GM21515 (cell line): ENCODE data around the gene KIF21B.
A peak's percentile ranks its signal among the peaks of the same experiment; 100 is the strongest.

Experiments used
- ATAC-seq: cut with Tn5 transposase; IDR thresholded peaks from one replicate; pipeline ENCODE4 v1.9.1; 2021; ENCODE audit not compliant: unreplicated experiment

KIF21B gene

GRCh38 chr1:201044119-201044518, 20.6 kb upstream of the KIF21B start:
- ATAC-seq = no peak

GRCh38 chr1:201042779-201043461, 19.4 kb upstream of the KIF21B start:
- ATAC-seq = peak; percentile 72

- ATAC-seq = no peak
These were observed 17.5 kb upstream of the KIF21B start for GRCh38 chr1:201041011-201041410.

- no peak for ATAC-seq
These were observed 16.4 kb upstream of the KIF21B start for GRCh38 chr1:201039876-201040275.

DNA sequence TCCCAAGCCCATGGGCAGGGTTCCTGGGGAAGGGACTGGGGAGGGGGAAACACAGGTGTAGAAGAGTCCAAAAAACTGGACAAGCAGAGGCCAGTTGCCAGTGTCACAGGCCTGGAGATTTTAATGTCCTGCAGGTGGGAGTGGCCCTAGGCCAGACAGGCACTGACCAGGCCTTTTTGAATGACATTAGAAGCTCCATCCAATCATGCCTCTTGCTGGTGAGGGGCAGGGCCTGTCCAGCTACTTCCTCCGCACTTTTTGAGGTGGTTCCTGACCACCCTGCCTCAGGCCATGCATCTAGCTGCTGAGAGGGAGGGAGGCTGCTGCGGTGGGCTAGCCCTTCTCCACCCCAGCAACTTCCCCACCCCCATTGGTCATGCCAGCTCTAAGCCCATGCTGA, 15.9 kb upstream of the KIF21B start:
- no peak for ATAC-seq

DNA sequence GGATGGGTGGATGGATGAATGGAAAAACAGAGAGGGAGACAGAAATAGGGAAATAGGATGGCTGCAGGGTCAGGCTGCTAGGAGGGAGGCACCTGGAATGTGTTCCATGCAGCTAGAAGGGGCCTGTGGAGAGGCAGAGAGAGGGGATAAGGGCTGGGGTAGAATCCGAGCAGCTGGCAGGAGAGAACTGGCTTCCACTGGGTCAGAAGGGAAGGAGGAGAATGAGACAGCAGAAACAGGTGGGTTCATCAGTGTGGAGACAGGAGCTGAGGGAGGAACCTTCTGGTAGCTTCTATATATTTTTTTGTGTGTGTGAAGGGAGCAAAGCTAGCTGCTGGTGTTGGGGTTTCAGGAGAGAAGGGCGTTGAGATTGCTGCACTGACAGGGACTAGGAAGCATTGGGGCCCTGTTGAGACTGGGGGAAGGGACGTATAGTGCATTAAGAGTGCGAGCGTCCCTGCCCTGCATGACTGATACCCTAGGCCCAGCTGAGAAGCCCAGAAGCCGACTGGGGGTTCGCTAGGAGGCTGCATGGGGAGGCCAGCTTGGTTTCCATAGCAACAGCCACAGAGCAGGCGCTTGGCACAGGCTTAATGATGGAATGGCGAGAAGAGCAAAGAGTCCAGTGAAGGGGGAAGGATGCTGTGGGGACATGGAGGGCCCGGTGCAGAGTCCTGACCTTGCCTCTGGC, 14.8 kb upstream of the KIF21B start:
- no peak for ATAC-seq

GRCh38 chr1:201036188-201036842, 12.8 kb upstream of the KIF21B start:
- no peak for ATAC-seq

GRCh38 chr1:201034671-201035070, 11.2 kb upstream of the KIF21B start:
- no peak for ATAC-seq

- ATAC-seq = no peak
These were observed 8.9 kb upstream of the KIF21B start for GRCh38 chr1:201032408-201032807.

DNA sequence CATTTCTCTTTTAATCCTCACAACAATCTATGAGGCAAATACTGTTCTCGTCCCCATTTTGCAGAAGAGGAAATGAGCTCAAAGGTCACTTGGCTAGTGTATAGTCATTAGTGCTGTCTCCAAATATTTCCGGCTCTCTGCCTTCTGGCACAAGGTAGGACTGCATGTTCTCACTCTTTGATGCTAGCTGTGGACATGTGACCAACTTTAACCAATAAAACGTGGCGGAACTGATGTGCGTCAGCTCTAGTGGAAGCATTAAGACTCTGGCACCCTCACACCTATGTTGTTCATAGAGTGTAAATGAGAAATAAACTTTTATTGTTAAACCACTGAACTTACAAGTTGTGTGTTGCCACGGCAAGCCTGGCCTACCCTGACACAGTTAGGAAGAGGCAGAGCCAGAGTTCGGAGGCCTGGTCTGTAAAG, 5.0 kb upstream of the KIF21B start:
- ATAC-seq = no peak

GRCh38 chr1:201026836-201027235, 3.3 kb upstream of the KIF21B start:
- ATAC-seq = no peak

- ATAC-seq = no peak
These were observed 2.7 kb upstream of the KIF21B start for GRCh38 chr1:201026234-201026633.

DNA sequence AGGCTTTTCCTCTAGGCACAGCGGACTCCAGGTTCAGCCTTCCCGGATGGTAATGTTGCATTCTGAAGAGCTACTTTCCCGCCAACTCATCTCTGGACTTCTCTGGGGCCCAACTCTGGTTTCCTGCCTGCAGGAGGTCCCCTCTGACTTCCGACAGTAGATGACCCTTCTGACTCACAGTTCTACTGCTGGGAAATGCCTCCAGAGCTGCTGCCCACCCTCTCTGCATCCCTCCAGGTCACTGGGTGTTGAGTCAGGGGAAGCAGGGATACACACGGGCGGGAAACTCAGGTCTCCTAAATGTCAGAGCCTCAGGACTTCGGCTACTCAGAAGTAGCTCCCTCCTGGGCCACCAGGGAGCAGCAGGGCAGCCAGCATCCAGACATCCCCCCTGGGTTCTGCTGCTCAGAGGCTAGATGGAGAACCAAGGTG, 2.1 kb upstream of the KIF21B start:
- no peak for ATAC-seq

DNA sequence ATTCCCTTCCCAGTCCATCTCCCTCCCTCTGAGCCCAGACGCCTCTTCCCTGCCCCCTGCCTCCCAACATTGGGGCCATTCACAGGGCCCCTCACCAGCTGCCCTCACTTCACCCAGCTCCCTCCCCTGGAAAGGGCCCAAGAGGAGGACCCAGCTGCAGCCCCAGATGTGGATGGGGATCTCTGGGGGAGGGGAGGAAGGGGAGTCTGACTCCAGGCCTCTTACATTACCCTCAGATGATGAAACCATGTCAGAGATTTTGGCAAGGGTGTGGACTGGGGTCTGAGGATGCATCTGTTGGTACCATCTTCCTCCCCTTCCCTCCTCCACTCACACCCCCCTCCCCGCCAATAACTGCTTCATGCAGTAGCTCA, 1.1 kb upstream of the KIF21B start:
- ATAC-seq = no peak

GRCh38 chr1:201023920-201024624, 558 bp upstream of the KIF21B start:
- no peak for ATAC-seq

DNA sequence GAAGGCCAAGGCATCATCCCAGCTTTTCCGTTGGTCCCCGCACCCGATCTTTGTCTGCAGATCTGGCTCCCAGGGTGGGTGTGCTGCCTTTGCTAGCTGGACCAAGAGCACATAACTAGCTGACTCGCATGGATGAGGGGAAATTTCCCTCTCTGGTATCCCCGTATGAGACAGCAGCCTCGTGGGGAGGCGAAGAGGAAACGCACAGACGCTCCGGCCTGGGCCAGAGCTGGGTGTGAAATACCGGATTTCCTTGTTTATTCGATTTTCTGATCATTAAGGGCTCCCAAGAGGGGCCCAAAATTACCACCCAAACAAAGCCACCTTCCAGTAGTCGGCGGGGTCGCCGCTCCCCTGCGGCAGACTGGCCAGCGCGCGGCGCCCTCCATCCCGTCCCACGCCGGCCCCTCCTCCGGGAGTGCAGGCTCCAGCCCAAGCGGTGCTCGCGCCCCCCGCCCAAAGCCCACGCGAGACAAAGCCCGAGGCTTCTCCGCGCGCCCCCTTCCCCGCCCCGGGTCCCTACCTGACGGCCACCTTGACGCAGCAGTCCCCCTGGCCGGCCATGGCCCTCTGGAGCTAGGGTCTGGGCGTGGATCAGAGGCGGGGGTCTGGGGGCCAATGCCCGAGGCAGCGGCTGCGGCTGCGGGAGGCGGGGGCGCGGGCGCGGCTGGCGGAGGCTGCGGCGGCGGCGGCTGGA, 546 bp downstream of the KIF21B start:
- ATAC-seq = no peak

DNA sequence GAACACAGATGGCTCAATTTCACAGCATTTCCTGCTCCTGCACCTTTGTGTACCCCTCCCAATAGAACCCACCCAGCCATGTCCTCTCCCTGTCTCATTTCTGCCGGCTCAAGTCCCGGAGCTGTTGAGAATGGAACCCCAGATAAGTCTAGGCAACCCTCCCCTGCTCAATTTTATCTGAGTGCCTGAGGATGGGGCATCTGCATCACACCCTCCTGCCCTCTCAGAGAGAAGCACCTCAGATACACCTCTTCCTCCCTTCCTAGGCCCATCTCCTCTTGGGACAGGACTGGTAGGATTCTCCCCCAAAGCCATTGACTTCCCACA, 1.1 kb downstream of the KIF21B start:
- ATAC-seq = no peak

- ATAC-seq = no peak
These were observed 1.7 kb downstream of the KIF21B start for GRCh38 chr1:201021630-201022492.

DNA sequence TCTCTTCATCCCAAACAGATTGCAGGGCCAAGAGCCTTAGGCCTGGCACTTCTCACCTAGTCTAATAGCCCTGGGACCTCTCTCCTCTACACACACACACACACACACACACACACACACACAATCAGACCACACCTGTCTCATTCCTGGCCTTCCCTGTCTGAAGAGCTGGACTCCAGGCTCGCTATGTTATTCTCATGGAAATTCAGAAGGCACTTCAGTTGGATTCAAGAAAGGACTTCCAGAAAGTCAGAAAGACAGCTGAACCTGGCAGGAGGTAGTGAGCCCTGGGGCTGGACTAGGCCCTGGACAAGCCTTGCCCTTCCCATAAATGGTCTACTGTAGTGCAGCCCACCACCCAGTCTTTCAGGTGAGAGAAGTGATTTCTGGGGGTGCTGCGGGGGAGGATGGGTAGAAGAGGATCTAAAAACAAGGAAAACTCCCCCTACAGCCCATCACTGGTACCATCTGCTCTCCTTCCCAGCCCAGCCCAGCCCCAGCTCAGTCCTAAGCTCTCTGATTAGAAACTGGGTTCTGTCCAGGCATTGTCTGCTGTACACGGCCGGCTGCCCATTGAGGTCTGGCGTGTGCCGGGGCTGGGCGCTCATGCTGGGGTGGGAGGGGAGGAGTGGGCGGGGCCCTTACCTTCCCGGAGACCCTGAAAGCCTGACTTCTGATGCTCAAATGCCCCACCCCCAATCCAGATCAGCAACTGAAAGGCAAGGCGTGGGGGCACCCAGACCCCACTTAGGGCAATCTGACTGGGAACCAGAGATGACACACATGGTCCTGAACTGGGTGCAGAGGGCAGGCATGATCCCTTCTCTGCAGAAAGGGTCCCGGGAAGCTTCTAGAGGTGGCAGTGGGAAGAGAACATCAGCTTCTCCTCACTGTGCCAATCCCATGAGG, 2.5 kb downstream of the KIF21B start:
- no peak for ATAC-seq
